HTERT RPE-1 (cell line): Measurements from ENCODE around the gene COLQ.
"Not testable (repeated sequence)": the region's sequence is repeated elsewhere in the genome, so short reads cannot be mapped to it uniquely, and the experiment has no call there.

Experiments
- in situ Hi-C: fragments of 300-500 bp; cut with MboI; formaldehyde crosslinking; loops from 4 replicates; pipeline ENCODE4 v1.14.3; 2020; ENCODE audit warnings: low sequenced_read_pairs

Gene COLQ

DNA sequence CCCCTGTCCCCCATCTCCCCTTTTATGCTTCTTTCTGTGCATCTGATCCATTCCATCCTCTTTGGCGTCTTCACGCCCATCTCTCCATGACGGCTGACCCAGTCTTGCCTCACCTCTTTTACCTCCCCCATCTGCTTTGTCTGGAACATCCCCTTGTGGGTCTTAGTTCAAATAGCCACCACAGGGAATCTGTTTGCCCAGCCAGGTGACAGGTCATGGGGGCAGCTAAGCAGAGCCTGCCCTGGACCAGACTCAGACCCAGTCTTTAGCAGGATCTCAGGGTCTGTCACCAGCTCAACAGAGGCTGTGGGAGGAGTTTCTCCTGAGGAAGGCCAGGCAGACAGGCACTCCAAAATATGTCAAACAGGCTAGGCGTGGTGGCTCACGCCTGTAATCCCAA, 28.1 kb downstream of the COLQ start:
- in situ Hi-C loops: no loop called here

DNA sequence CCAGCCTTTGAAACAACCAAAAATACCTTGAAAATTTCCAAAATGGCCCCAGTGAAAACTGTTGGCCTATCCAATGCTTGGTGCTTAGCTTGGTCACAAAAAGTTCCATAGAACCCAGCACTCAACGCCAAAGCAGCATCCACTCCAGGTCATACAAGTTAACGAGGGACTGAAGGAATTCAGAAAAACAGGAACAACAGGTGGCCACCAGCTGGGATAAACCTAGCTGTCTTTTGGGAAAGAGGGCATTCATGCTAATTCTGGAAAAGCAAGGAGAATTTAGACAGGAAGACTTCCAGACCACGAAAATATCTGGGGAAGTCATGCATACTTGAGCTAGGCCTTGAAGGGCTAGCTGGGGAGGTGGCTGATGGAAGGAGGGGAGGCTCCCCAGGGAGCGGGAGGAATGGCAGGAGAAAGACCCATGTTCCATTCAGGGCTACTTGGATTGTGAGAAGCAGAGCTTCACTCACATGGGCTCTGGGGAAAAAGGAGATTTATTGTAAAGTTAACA, 28.6 kb downstream of the COLQ start:
- in situ Hi-C loops: no loop called here

GRCh38 chr3:15491143-15491542, 30.4 kb downstream of the COLQ start:
- in situ Hi-C loops: no loop called here

GRCh38 chr3:15490158-15490557, 31.3 kb downstream of the COLQ start:
- in situ Hi-C loops: no loop called here

- in situ Hi-C loops: no loop called here
These were observed 33.5 kb downstream of the COLQ start for GRCh38 chr3:15488002-15488401.

DNA sequence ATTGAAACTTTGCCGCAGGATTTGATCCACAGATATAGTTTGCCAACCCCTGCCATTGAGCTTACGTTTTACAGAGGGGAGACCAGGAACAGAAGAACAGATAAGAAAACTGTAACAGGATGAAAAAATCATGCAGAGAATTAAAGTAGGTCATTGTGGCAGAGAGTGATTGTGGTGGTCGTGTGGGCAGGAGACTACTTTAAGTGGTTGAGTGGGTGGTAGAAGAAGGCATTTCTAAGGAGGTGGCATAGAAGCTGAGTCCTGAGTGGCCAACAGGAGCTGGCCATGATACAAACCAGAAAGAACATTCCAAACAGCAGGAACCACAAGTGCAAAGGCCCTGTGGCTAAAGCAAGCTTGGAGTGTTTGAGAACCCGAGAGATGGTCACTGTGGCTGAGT, 34.5 kb downstream of the COLQ start:
- in situ Hi-C loops: no loop called here

DNA sequence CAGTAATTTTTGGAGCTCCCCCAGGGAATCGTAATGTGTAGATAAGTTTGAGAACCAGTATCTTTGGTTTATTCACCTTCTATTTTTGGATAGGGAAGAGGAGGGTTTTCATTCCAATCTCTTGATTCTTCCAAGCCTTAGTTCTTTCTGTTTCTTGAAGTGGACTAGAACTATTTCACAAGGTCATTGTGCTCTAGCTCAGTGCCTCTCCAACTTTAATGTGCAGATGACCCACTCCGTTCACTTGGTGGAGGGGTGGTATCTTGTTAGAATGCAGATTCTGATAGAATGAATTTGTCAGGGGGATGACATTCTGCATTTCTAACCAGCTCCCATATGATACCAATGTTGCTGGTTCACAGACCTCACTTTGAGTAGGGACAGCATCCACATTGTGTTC, 35.5 kb downstream of the COLQ start:
- in situ Hi-C loops: no loop called here

- in situ Hi-C loops: not testable (repeated sequence)
These were observed 37.0 kb downstream of the COLQ start for GRCh38 chr3:15484551-15484950.

DNA sequence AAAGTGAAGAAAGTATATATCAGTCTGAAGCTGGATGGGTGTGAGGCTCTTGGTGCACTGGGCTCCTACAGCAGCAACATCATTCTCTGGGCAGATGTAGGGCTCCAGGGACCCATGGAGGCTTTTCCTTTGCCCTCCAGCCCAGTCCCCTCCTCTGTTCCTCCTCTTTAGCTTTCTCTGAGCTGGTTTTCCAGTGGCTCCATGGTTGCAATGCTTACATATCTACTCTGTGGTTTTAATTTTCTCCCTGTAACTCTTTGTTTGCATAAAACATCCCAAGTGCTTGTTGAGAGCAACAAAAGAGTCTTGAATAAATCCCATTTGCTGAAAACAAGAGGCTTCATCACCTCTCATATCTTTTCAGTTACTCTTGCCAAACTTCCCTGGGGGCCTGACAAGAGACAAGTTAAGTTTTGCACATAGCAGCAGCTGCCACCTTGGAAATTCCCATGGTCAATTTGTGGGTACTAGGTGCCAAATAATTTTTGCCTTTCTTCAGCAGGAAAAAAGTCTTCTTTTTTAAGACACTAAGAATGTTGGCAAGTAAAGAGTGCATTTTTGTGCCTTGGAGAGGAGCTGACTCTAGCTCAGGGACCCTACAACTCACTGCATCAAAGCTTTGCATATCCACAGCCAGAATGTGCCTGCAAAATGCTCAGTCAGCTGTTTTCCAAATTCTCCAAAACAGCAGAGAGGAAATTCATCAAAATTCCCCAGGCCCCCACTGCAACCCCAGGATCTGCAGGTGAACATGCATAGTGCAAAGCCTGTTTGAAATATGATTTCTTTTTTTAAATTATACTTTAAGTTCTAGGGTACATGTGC, 41.9 kb downstream of the COLQ start:
- in situ Hi-C loops: no loop called here

DNA sequence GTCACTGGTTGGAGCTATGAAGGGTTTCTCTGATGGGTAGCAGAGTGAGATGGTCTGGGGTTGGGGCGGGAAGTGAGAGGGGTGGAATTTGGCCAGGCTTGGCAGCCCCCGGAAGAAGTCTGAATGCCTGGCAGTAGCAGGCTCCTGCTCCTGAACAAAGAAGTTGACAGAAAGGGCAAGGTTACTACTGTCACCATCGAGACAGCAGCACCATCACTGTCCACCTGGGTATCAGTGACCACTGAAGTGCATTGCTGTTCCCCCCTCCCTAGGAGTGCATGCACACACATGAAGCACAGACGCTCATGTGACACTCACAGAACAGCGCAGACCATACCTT, 42.9 kb downstream of the COLQ start:
- in situ Hi-C loops: no loop called here

- in situ Hi-C loops: no loop called here
These were observed 43.4 kb downstream of the COLQ start for GRCh38 chr3:15477951-15478639.

- in situ Hi-C loops: no loop called here
These were observed 45.1 kb downstream of the COLQ start for GRCh38 chr3:15476378-15476777.

DNA sequence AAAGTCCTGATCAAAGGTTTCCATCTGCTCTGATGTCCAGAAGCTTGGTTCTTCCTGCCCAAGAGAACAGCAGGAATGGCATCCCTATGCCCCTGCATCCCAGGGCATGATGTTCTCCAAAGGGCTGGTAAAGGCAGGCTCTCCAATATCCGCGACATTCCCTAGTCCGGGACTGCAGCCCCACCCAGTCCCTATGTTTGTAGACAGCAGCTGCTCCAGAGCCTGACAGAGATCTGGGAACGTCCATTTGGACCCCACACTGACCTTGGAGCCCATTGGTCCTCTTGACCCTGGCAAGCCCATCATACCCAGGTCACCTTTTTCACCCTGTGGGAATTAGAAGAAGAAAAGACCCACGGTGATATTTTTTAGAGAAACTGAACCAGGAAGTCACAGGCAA, 46.3 kb downstream of the COLQ start:
- in situ Hi-C loops: no loop called here

- in situ Hi-C loops: no loop called here
These were observed 49.6 kb downstream of the COLQ start for GRCh38 chr3:15471861-15472260.

DNA sequence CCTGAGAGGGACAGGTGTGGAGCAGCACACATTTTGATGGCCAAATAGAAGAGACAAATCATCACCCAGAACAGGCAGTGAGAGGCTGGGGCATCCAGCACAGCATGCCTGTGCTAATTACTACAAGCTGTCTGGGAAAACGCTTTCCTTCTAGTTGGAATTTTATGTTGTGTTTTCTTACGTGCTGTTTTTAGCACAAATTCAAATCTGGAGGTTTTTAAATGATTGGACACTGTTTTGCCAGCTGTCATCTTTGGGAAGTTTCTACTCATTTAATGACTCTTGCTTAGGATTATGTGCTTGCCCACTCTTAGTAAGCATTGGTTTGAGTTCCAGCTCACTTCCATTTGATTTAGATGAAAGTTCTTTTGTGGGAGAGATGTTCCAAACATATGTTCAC, 50.7 kb downstream of the COLQ start:
- in situ Hi-C loops: no loop called here

DNA sequence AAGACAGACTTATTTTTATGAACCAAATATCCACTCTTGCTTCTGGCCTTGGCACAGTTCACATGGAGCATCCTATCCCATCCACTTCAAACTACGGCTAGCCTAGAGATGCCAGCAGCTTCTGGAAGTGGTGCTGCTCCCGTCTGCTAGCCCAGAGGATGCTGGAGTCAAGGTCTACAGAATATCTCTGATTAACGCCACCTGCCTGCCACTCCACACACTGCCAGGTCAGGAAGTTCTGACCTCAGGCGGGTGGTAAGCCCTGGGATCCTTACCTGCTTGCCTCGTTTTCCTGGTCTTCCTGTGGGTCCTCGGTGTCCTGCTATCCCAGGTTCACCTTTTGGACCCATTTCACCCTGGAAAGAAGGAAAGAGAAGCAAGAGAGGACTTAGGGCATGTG, 51.2 kb downstream of the COLQ start:
- in situ Hi-C loops: no loop called here

- in situ Hi-C loops: no loop called here
These were observed 54.0 kb downstream of the COLQ start for GRCh38 chr3:15467227-15468181.

GRCh38 chr3:15465876-15466585, 55.5 kb downstream of the COLQ start:
- in situ Hi-C loops: no loop called here

GRCh38 chr3:15462451-15462850, 59.1 kb downstream of the COLQ start:
- in situ Hi-C loops: no loop called here

DNA sequence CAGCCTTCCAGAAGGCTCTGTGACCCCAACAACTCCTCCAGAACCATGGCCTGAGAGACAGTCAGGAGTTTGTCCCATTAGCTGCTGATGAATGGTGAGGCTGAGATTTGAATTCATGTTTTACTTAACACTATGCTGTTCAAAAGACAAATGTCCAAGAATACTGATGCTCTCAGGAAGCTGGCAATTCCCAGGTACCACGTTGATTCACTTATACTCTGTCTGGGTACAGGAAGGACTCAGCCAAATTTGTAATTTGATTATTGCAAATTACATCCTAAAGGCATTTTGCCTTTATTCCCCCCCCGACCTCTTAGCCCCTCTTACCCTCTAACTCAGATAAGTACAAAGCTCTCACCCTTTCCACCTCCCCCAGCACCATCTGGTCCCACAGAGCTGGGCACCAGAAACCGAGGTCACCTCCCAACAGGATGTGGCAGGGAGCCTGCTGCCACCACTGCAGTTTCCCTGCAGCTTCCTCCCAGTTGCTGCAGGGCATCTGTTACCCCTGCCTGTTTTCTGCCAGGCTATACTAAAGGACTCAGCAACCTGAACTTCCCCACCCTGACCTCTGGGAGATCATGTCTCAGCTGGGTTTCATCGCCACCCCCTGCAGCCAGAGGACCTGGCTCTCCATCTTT, 60.5 kb downstream of the COLQ start:
- in situ Hi-C loops: no loop called here
